ENCODE data around the gene ABCB8.

The ABCB8 gene

GRCh38 chr7:151056666-151057505 lies 28.6 kb downstream of the ABCB8 start:
- H3K9ac ChIP-seq (ENCODE audit: low read depth, low read length) = no peak overlapping the region

GRCh38 chr7:151057506-151057988 lies 29.3 kb downstream of the ABCB8 start, which contains the start of gene CDK5:
Gene CDK5 (minus strand): TSS chr7:151057897. CDS start chr7:151057848, 49 bp downstream.
- Histone ChIP-seq H3K9me3 (ENCODE audit: control insufficient read depth, insufficient read depth, low read length) (no peaks in the 10 kb centered on the region), H3K36me3 (ENCODE audit: control insufficient read depth, insufficient read depth, low read length) (no peaks in the 10 kb centered on the region), H3K27me3 (ENCODE audit: control insufficient read depth, insufficient read depth, low read length) (peaks cover 22% of the 10 kb centered on the region), H3K9ac (ENCODE audit: low read depth, low read length) (no peak within 1 kb of the TSS), H3K4me1 (ENCODE audit: control insufficient read depth, insufficient read depth, low read length) (no peaks in the 10 kb centered on the region), H3K4me3 (ENCODE audit: low read depth, low read length) (peak within 1 kb of the TSS; percentile 89)

More at GRCh38 chr7:151056666-151057505, 28.6 kb downstream of the ABCB8 start:
- H3K4me1 ChIP-seq (ENCODE audit: control insufficient read depth, insufficient read depth, low read length) = no peaks in the 10 kb centered on the region
- no peaks in the 10 kb centered on the region for H3K9me3 ChIP-seq (ENCODE audit: control insufficient read depth, insufficient read depth, low read length)
- H3K27me3 ChIP-seq (ENCODE audit: control insufficient read depth, insufficient read depth, low read length) = peaks cover 27% of the 10 kb centered on the region
- peak overlapping the region; percentile 89 for H3K4me3 ChIP-seq (ENCODE audit: low read depth, low read length)
- no peaks in the 10 kb centered on the region for H3K36me3 ChIP-seq (ENCODE audit: control insufficient read depth, insufficient read depth, low read length)

GRCh38 chr7:151057989-151058780 lies 29.9 kb downstream of the ABCB8 start:
- H3K9ac ChIP-seq (ENCODE audit: low read depth, low read length) = no peak overlapping the region
- no peaks in the 10 kb centered on the region for H3K4me1 ChIP-seq (ENCODE audit: control insufficient read depth, insufficient read depth, low read length)
- peaks cover 19% of the 10 kb centered on the region for H3K27me3 ChIP-seq (ENCODE audit: control insufficient read depth, insufficient read depth, low read length)
- no peaks in the 10 kb centered on the region for H3K9me3 ChIP-seq (ENCODE audit: control insufficient read depth, insufficient read depth, low read length)
- H3K4me3 ChIP-seq (ENCODE audit: low read depth, low read length) = peak overlapping the region; percentile 89
- no peaks in the 10 kb centered on the region for H3K36me3 ChIP-seq (ENCODE audit: control insufficient read depth, insufficient read depth, low read length)

GRCh38 chr7:151058781-151059366 lies 30.6 kb downstream of the ABCB8 start:
- H3K4me3 ChIP-seq (ENCODE audit: low read depth, low read length) = peak overlapping the region; percentile 58
- H3K9me3 ChIP-seq (ENCODE audit: control insufficient read depth, insufficient read depth, low read length) = no peaks in the 10 kb centered on the region
- H3K9ac ChIP-seq (ENCODE audit: low read depth, low read length) = no peak overlapping the region
- H3K4me1 ChIP-seq (ENCODE audit: control insufficient read depth, insufficient read depth, low read length) = peaks cover 3% of the 10 kb centered on the region
- H3K36me3 ChIP-seq (ENCODE audit: control insufficient read depth, insufficient read depth, low read length) = no peaks in the 10 kb centered on the region
- peaks cover 19% of the 10 kb centered on the region for H3K27me3 ChIP-seq (ENCODE audit: control insufficient read depth, insufficient read depth, low read length)

- Histone ChIP-seq H3K9ac (ENCODE audit: low read depth, low read length) (peak within 1 kb of the TSS; percentile 54), H3K36me3 (ENCODE audit: control insufficient read depth, insufficient read depth, low read length) (peaks cover 2% of the 10 kb centered on the region), H3K4me1 (ENCODE audit: control insufficient read depth, insufficient read depth, low read length) (peaks cover 3% of the 10 kb centered on the region), H3K27me3 (ENCODE audit: control insufficient read depth, insufficient read depth, low read length) (peaks cover 19% of the 10 kb centered on the region), H3K9me3 (ENCODE audit: control insufficient read depth, insufficient read depth, low read length) (no peaks in the 10 kb centered on the region), H3K4me3 (ENCODE audit: low read depth, low read length) (peak within 1 kb of the TSS; percentile 74)
Measured at GRCh38 chr7:151059367-151060112, 31.3 kb downstream of the ABCB8 start, which contains the start of gene SLC4A2. Gene SLC4A2 (plus strand): TSS chr7:151059589. CDS start chr7:151061988, 2,399 bp downstream.

- Histone ChIP-seq H3K4me1 (ENCODE audit: control insufficient read depth, insufficient read depth, low read length) (peaks cover 3% of the 10 kb centered on the region), H3K27me3 (ENCODE audit: control insufficient read depth, insufficient read depth, low read length) (peaks cover 19% of the 10 kb centered on the region), H3K4me3 (ENCODE audit: low read depth, low read length) (peak overlapping the region; percentile 74), H3K9me3 (ENCODE audit: control insufficient read depth, insufficient read depth, low read length) (no peaks in the 10 kb centered on the region), H3K36me3 (ENCODE audit: control insufficient read depth, insufficient read depth, low read length) (peaks cover 3% of the 10 kb centered on the region), H3K9ac (ENCODE audit: low read depth, low read length) (peak overlapping the region; percentile 54)
Measured at GRCh38 chr7:151060113-151060415, 31.8 kb downstream of the ABCB8 start.

- peaks cover 7% of the 10 kb centered on the region for H3K36me3 ChIP-seq (ENCODE audit: control insufficient read depth, insufficient read depth, low read length)
- H3K9ac ChIP-seq (ENCODE audit: low read depth, low read length) = peak overlapping the region; percentile 54
Measured at GRCh38 chr7:151060416-151061212, 32.4 kb downstream of the ABCB8 start.

GRCh38 chr7:151061213-151062110 lies 33.2 kb downstream of the ABCB8 start:
- Histone ChIP-seq H3K9ac (ENCODE audit: low read depth, low read length) (no peak overlapping the region), H3K9me3 (ENCODE audit: control insufficient read depth, insufficient read depth, low read length) (no peaks in the 10 kb centered on the region), H3K4me3 (ENCODE audit: low read depth, low read length) (peak overlapping the region; percentile 74), H3K4me1 (ENCODE audit: control insufficient read depth, insufficient read depth, low read length) (peaks cover 3% of the 10 kb centered on the region), H3K27me3 (ENCODE audit: control insufficient read depth, insufficient read depth, low read length) (peaks cover 12% of the 10 kb centered on the region), H3K36me3 (ENCODE audit: control insufficient read depth, insufficient read depth, low read length) (peaks cover 12% of the 10 kb centered on the region)

More at GRCh38 chr7:151060416-151061212, 32.4 kb downstream of the ABCB8 start:
- peak overlapping the region; percentile 74 for H3K4me3 ChIP-seq (ENCODE audit: low read depth, low read length)
- H3K27me3 ChIP-seq (ENCODE audit: control insufficient read depth, insufficient read depth, low read length) = peaks cover 17% of the 10 kb centered on the region
- no peaks in the 10 kb centered on the region for H3K9me3 ChIP-seq (ENCODE audit: control insufficient read depth, insufficient read depth, low read length)
- peaks cover 3% of the 10 kb centered on the region for H3K4me1 ChIP-seq (ENCODE audit: control insufficient read depth, insufficient read depth, low read length)

GRCh38 chr7:151062111-151062398 lies 33.8 kb downstream of the ABCB8 start:
- no peak overlapping the region for H3K9ac ChIP-seq (ENCODE audit: low read depth, low read length)
- H3K4me3 ChIP-seq (ENCODE audit: low read depth, low read length) = peak overlapping the region; percentile 40
- H3K36me3 ChIP-seq (ENCODE audit: control insufficient read depth, insufficient read depth, low read length) = peaks cover 17% of the 10 kb centered on the region
- peaks cover 3% of the 10 kb centered on the region for H3K4me1 ChIP-seq (ENCODE audit: control insufficient read depth, insufficient read depth, low read length)
- H3K27me3 ChIP-seq (ENCODE audit: control insufficient read depth, insufficient read depth, low read length) = peaks cover 7% of the 10 kb centered on the region
- no peaks in the 10 kb centered on the region for H3K9me3 ChIP-seq (ENCODE audit: control insufficient read depth, insufficient read depth, low read length)
